Kidney epithelial cell (primary cell): ENCODE data around the gene CSF1R. TPM values are rescaled to one million over a fixed set of nuclear protein-coding genes. Genes with fewer than 3 reads are reported as not detected.

ENCODE experiments used
- DNase-seq: peaks from one replicate; pipeline ENCODE4 v3.0.0-alpha.2; 2010; ENCODE audit warnings: low read depth
- H3K27me3 ChIP-seq: 2 replicates; pipeline ENCODE4 v1.6.0; 2011; ENCODE audit warnings: low read length; ENCODE audit not compliant: control insufficient read depth, insufficient read depth
- H3K36me3 ChIP-seq: 2 replicates; pipeline ENCODE4 v1.5.1; 2011; ENCODE audit warnings: low read length; ENCODE audit not compliant: control insufficient read depth, insufficient read depth
- H3K4me3 ChIP-seq: 2 replicates; pipeline ENCODE4 v1.5.1; 2011; ENCODE audit warnings: low read depth, mild to moderate bottlenecking, control low read depth, low read length
- total RNA-seq: library from RNA; depleted of rRNA; stranded (reverse); fragments of >200 nt; gene quantifications from 2 replicates; pipeline ENCODE4 v1.2.3, GENCODE V29; 2015
- TF ChIP-seq, protein P1 (sequence below): IDR thresholded peaks from 2 replicates; pipeline ENCODE4 v1.5.1; 2011; ENCODE audit warnings: mild to moderate bottlenecking, moderate library complexity, low read length, control low read depth, inconsistent platforms; ENCODE audit not compliant: insufficient read depth, poor library complexity, severe bottlenecking

Gene CSF1R
- total RNA-seq, 1 donor from 2014 or later: 0.75 TPM

DNA sequence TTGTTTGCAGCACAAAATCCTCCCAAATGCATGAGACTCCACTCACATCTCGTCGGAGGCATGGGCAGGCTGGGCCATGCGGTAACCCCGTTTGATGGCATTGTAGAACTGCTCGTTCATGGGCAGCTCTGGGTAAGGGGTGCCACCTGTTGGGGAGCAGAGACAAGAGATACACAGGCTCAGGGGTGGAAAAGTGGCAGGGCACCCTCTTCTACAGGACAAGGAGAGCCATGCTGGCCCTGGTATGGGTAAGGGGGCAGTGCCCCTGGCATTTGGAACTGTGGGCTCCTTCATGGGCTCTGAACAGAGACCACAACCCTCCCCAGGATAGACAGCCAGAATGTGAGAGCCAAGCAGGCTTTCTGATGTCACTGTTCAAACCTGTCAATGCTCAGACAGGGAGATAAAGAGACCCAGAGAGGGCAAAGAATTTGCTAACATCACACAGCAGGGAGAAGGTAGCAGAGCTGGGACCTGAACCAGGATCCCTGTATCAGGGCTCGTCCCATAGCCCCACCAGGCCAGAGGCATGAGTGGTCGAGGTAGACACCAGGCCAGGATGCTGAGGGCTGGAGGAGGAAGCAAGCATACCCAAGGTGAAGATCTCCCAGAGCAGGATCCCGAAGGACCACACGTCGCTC, 33.2 kb upstream of the CSF1R start:
- no peak overlapping the region for H3K4me3 ChIP-seq
- H3K36me3 ChIP-seq: no peaks in the 10 kb centered on the region
- TF ChIP-seq, protein P1, sequence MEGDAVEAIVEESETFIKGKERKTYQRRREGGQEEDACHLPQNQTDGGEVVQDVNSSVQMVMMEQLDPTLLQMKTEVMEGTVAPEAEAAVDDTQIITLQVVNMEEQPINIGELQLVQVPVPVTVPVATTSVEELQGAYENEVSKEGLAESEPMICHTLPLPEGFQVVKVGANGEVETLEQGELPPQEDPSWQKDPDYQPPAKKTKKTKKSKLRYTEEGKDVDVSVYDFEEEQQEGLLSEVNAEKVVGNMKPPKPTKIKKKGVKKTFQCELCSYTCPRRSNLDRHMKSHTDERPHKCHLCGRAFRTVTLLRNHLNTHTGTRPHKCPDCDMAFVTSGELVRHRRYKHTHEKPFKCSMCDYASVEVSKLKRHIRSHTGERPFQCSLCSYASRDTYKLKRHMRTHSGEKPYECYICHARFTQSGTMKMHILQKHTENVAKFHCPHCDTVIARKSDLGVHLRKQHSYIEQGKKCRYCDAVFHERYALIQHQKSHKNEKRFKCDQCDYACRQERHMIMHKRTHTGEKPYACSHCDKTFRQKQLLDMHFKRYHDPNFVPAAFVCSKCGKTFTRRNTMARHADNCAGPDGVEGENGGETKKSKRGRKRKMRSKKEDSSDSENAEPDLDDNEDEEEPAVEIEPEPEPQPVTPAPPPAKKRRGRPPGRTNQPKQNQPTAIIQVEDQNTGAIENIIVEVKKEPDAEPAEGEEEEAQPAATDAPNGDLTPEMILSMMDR: no peak
- H3K27me3 ChIP-seq: no peaks in the 10 kb centered on the region
- DNase-seq: no peak

DNA sequence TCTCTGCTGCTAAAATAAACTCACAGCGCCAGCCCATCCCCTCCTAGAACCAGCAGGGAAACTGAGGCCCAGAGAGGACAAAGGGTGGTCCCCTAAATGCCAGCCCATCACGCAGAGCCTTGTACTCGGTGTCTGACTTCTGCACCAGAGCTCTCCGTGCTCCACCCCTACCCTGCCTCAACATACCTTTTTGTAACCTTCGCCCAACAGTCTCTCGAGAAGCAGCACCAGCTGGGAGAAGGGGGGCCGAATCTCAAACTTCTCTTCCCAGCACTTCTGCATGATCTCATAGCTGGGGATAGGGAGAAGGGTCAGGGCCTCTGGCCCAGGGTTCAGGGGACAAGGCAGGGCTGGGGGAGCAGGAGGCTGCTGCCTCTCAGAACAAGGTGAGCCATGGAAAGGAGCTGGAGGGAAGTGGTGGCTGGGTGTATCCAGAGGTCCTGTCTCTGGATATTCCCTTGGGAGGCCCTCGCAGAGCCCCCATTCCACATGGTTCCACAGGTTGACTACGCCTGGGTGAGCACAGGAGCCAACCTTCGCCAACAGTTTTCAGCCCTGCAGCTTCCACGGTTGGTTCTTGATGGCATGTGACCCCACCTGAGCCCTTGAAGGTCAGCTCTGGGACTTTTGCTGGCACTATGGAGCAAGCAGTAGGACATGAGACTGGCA, 32.3 kb upstream of the CSF1R start:
- H3K4me3 ChIP-seq: no peak overlapping the region
- TF ChIP-seq, protein P1: no peak
- H3K27me3 ChIP-seq: no peaks in the 10 kb centered on the region
- DNase-seq: no peak
- H3K36me3 ChIP-seq: no peaks in the 10 kb centered on the region

DNA sequence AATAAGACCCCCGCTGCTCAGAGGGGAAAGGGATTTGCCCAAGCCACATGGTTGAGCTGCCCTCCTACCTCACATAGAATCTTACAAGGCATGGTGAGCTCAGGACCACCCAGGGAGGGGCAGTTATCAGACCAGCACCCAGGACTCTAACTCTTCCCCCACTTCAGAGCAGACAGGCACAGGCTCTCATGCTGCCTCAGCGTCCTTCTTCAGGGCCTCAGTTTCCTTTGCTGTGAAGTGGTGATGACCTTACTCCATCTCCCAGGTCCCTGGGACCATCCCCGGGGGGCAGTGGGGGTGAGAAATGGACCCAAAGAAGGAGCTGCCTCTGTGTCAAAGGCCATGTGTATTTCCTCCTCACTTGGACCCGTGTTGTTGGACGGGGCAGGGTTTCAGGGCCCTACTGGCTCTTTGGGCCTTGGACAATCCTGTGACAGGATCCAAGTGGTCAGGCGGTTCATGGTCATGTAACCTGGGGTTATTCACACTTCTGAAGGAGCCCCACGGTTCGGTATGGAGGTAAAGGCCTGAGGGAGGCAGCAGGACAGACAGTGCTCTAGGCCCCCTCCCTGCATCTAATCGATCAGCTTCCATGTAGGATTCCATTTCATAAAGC, 31.7 kb upstream of the CSF1R start:
- Histone ChIP-seq H3K36me3 (no peaks in the 10 kb centered on the region), H3K4me3 (no peak overlapping the region), H3K27me3 (no peaks in the 10 kb centered on the region)
- TF ChIP-seq, protein P1: no peak
- DNase-seq: no peak

DNA sequence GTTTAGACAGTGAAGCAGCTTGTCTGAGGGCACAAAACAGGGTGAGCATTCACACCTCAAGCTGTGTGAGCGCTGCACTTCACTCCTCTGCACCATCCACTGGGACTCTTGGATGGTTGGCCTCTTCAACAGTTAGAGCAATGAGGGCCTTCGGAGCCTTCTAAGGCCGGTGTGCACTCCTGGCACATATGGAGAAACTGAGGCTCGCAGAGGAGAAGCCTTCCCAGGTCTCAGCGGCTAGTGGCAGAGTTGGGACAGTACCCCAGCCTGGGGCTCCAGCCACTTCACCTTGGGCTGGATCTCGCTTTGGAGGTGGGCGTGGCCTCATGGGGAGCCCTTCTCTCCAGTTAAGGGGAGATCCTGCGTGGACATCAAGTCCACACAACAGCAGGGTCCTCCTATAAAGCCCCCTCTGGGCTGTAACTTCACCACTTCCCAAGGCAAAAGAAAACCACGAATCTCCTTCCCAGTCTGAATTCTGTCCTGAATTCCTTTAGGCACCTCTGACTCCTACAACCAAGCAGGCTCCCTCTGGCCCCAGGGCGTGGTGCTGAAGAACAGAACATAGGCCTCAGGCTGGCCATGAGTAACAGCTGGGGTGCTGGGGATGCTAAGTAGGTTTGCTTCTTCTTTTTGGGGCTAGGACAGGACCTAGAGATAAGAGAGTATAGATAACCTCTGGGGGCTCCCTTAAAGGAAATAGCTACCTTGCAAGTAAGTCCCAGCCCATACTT, 30.5 kb upstream of the CSF1R start:
- H3K36me3 ChIP-seq: no peaks in the 10 kb centered on the region
- no peak overlapping the region for H3K4me3 ChIP-seq
- TF ChIP-seq, protein P1: no peak
- no peak for DNase-seq
- H3K27me3 ChIP-seq: no peaks in the 10 kb centered on the region

DNA sequence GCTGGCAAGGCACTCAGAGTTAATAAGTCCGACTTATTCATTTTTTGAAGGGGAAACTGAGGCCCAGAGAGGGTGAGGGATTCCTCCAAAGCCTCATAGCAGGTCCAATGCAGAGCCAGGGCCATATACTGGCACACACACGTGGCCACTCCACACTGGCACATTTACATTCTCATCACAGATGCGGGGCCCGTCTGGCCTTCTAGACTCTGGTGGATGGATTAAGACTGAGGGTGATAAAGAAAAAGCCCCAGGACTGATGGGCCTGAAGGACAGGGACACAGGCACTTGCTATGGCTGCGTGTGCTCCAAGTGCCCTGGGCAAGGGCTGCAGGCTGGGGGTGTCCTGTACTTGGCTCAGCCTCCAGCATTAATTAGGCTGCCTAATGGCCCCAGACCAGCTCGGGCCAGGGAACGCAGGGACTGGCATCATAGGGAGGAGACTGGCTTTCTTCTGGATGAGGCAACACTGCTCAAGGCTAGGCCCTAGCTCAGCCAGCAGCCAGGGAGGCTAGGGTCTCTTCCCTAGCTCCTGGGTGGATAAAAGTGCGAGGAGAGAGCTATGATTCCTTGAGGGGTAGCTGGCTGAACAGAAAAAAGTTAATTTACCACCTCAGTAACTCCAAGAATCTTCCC, 28.5 kb upstream of the CSF1R start:
- DNase-seq: no peak
- Histone ChIP-seq H3K36me3 (no peaks in the 10 kb centered on the region), H3K27me3 (no peaks in the 10 kb centered on the region), H3K4me3 (no peak overlapping the region)
- TF ChIP-seq, protein P1: no peak
